Measurements from ENCODE around the gene FBLN1. TPM values are rescaled to one million over a fixed set of nuclear protein-coding genes. Genes with fewer than 3 reads are reported as not detected.
"Not testable (repeated sequence)": the region's sequence is repeated elsewhere in the genome, so short reads cannot be mapped to it uniquely, and the experiment has no call there.

The FBLN1 gene
- total RNA-seq, 1 donor from 2014 or later: 93.3 TPM

DNA sequence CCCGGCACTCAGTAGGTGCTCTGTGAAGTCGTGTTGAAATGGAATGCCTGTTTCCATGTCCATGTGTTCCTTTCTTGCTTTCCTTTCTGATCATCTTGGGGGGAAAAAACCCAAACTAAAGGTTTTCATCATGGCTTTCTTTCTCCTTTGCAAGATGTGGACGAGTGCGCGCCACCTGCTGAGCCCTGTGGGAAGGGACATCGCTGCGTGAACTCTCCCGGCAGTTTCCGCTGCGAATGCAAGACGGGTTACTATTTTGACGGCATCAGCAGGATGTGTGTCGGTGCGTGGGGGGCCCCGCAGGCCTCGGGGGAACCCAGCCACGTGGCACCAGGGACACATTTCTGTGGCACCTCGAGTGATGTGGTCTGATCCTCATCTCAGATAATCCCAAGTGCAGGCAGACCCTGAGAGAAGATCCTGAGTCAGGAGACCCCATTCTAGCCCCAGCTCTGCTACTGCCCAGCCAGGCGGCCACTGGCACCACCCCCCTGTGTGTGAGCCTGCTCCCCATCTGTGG is 39.4 kb downstream of the FBLN1 start:
- ATAC-seq (no peak), DNase-seq (no peak)
- intact Hi-C loops (cut with micrococcal nuclease): no loop called here

DNA sequence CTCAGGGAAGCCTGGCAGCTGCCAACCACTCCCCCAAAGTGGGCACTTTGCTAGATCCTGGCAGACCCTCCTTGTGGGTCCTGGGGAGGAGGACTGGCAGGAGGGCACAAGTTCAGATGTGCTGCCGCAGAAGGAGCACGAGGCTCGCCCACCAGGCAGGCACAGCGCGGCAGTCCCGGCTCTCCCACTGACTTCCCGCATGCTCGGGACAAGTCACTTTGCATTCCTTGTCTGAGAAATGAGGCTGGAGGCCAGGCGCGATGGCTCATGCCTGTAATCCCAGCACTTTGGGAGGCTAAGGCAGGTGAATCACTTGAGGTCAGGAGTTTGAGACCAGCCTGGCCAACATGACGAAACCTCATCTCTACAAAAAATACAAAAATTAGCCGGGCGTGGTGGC is 40.1 kb downstream of the FBLN1 start:
- DNase-seq; ATAC-seq; intact Hi-C loops (cut with micrococcal nuclease): not testable (repeated sequence)

DNA sequence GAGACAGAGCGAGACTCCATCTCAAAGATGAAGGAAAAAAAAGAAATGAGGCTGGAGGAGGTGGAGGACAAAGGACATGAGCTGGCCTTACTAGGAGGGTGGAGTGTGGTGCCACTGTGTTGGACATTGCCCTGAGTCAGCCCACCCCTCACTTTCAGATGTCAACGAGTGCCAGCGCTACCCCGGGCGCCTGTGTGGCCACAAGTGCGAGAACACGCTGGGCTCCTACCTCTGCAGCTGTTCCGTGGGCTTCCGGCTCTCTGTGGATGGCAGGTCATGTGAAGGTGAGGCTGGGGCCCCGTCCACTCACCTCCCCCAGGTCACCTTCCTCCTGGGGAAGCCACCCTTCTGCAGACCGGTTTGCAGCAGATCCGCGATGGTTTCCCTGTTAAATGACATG is 40.6 kb downstream of the FBLN1 start:
- intact Hi-C loops (cut with micrococcal nuclease): no loop called here
- DNase-seq (no peak), ATAC-seq (no peak)

DNA sequence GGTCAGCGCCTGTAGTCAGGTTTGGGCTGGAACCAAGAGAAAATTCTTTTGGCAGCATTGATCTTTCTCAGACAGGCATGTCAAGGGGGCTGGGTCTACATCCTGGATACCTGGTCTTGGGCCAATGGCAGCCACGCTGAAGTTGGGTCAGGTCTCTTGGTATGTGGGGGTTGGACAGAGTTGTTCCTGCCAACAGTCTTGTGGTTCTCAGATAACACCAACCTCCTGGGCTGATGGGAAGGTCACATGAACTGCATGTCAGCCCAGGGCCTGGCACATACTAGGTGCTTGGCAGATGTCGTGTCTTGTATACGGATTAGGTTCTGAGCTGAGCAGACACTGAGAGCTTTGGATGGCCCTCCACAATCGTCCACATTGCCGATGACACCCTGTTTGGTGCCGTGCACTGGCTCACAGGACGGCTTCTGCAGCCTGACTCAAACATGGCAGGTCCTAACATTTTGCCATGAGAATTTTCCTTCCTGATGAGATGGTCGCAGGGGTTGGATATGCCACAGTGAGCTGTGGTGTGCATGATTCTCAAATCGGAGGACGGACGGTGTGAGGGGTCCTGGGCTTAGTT is 42.0 kb downstream of the FBLN1 start:
- peak; percentile 62 for DNase-seq
- peak; percentile 78 for ATAC-seq
- intact Hi-C loops (cut with micrococcal nuclease): no loop called here

DNA sequence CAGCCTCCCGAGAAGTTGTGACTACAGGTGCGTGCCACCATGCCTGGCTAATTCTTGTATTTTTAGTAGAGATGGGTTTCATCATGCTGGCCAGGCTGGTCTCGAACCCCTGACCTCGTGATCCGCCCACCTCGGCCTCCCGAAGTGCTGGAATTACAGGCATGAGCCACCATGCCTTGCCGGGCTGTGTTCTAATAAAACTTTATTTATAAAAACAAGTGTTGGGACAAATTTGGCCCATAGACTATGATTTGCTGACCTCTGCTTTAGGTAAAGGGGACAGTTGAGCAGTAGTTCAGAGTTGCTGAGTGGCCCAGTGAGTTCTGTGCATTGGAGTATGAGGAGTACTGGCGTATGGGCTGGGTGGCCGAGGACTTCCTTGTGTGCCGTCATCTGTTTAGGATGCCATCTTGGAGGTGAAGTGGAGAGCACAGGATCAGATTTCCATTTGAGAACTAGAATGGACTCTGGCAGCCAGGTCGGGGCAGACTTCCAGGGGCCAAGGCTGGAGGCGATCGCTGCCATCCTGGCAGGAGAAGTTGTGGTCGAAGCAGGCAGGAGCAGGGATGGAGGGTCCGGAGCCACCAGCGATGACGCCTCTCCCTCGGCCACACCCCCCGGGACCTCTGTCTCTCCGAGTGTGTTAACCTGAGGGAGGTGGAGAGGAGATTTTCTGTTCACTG is 43.8 kb downstream of the FBLN1 start:
- DNase-seq (no peak), ATAC-seq (no peak)
- intact Hi-C loops (cut with micrococcal nuclease): no loop called here

DNA sequence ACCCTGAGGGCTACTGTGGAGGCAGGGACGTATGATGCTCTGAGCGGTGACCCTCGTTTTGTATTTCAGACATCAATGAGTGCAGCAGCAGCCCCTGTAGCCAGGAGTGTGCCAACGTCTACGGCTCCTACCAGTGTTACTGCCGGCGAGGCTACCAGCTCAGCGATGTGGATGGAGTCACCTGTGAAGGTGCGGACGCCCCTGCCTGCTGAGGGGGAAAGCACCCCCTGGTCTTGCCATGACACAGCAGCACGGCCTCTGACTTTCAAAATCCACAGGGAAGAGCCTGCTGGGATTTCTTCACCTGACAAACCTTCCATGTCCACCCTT is 44.3 kb downstream of the FBLN1 start:
- intact Hi-C loops (cut with micrococcal nuclease): no loop called here
- DNase-seq (no peak), ATAC-seq (no peak)

DNA sequence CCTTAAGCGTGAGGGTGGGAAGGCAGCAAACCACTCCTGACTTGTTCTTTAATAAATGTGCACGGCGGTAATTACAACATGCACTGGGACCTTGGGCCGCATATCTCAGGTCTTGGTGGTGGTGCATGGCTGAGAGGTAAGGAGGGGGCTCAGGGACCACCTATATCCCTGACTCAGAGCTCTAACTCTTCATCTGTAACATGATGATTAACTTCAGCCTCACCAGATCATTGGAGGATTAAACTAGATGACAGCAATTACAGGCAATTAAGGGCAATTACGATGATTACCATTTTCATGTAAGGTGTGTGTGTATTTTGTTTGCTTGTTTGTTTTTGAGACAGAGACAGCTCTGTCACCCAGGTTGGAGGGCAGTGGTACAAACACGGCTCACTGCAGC is 45.0 kb downstream of the FBLN1 start:
- intact Hi-C loops (cut with micrococcal nuclease): no loop called here
- no peak for ATAC-seq
- no peak for DNase-seq

DNA sequence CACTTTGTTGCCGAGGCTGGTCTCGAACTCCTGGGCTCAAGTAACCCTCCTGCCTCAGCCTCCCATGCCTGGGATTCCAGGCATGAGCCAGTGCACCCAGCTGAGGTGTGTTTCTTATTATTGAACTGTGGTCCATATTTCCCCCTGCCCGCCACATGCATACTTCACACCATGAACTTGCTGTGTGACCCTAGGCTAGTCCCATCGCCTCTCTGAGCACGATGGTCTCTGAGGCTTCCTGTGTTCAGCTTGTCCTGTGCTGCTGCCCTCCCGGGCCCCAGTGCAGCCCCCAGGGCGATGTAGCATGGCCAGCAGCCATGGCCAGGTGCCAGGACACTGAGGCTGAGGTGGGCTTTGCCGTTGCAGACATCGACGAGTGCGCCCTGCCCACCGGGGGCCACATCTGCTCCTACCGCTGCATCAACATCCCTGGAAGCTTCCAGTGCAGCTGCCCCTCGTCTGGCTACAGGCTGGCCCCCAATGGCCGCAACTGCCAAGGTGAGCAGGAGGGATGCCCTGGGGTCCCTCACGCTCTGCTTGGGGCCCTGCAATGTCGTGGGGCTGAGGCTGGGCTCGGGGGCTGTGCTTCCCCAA is 45.7 kb downstream of the FBLN1 start:
- no peak for DNase-seq
- intact Hi-C loops (cut with micrococcal nuclease): no loop called here
- ATAC-seq: no peak

DNA sequence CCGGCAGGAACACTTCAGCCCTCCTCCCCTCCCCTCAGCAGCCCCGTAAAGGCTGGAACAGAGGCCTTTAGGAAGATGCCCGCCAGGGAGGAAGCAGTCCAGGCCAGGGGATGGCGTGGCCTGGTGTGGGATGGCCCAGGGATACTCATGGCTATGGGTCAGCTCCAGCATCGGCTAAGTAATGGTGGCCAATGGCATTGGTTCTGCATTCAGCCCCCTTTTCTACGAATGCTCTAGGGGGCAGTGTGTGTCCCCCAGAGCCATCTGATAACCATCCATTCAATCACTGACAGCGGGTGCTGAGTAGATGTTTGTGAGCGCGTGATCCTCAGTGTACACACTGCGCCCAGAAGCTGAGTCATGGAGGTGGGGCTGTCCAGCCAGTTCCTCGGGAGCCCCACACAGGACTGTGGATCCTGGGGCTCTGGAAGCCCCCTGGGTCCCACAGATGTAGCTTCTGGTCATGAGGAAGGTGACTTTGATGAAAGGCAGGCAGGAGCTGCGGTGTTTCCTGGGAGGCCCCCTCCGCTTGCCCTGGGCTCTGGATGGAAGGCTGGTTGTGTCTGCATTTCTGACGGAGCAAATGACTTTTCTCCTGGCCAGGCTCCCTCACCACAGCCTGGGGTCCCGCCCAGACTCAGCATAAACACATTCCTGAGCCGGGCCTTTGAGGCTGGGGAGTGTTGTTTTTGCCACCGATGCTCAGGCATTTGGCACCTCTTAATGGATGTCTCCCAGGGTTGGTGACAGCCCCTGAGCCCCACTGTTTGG is 46.5 kb downstream of the FBLN1 start:
- ATAC-seq (peak; percentile 41), DNase-seq (peak; percentile 56)
- intact Hi-C loops (cut with micrococcal nuclease): no loop called here

DNA sequence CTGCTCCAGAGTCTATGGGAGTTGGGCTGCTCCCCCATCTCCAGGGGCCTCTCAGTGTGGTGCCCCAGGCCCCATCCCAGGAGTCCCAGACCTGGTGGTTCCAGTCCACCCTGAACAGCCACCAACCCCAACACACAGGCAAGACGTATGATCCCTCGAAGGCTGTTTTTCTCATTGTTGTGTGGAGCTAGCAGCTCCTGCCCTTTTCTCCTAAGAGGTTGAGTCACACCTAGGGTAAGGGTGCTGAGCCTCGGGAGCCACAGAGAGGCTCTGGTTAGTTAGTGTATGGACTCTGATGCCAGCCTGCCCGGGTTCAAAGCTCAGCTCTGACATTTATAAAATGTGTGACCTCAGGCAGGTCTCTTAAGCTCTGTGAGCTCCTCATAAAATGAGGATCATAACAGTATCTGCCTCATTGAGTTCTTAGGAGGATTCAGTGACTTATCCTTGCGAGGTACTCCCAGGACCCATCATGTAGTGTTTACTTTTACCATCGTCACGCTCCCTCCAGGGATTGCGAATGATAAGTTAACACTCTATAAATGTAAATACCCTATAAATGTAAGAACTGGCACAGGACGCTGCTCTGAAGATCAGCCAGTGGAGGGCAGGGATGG is 47.2 kb downstream of the FBLN1 start:
- intact Hi-C loops (cut with micrococcal nuclease): loop anchor here (5.0 to 10.0 kb wide), 2 partner anchors 113 to 285 kb away; no protein-coding TSS in a partner anchor
- DNase-seq: no peak
- ATAC-seq: no peak

DNA sequence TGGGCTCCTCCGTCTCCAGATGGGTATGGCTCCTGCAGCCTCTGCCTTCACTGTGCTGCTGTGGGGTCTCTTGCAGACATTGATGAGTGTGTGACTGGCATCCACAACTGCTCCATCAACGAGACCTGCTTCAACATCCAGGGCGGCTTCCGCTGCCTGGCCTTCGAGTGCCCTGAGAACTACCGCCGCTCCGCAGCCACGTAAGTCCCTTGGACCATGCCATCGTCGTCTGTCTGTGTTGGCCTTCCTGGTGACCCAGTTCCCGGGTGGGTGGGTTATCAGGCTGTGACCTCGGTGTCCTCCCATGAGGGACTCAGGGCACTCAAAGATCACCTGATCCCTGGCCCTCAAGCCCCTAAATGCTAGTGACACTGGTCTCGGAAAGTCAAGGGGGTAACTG is 47.7 kb downstream of the FBLN1 start:
- no peak for ATAC-seq
- DNase-seq: no peak
- intact Hi-C loops (cut with micrococcal nuclease): loop anchor here (5.0 to 10.0 kb wide), 2 partner anchors 113 to 286 kb away; no protein-coding TSS in a partner anchor

DNA sequence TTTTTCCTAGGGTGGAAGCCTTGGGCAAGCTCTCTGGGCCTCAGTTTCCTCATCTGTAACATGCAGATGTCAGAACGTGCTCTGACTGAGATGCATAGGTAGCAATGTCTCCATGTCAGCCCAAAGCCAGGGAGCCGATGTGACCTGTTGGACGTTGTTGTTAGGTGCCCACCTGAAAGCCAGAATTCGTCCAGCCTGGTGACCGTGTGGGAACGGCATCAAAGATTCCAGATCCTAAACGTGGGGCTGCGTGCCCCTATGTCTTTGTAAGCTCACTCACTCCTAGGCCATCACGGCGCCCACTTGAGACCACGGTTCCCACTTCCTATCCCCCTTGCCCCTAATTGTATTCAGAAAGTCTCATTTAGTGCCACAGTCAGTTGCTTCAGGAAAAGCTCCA is 48.2 kb downstream of the FBLN1 start:
- intact Hi-C loops (cut with micrococcal nuclease): loop anchor here (5.0 to 10.0 kb wide), 2 partner anchors 114 to 286 kb away; no protein-coding TSS in a partner anchor
- no peak for ATAC-seq
- DNase-seq: no peak

DNA sequence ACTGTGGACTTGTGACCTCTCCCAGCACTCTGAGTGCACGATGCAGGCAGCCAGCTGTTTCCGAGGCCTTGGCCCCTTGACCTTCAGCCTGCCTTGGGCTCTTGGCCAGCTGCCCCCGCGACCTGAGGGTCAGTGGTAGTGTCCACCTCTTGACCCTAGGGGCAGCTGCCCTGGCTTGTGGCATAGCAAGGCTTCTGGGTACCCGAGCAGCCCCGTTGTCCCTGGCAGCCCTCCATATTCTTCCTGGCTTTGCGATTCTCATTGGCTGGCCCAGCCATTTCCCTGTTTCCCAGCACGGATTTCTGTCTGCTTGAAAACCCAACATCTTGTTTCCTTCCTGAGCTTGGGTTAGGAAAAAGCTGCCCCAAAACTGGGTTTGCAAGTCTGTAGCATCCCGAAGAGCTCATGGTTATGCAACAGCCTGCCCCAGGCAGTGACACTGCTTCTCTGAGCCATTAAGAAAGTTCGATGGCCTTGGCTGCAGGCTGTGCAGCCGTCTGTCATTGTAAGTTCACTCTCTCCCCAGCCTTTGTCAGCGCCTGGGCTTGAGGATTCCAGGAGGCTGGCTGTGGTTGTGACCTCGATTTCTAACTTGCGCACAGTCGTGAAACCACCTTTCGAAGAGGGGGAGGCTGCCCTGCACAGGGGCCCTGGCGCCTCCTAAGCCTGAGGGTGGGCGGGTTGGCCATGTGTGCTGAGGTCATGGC is 48.8 kb downstream of the FBLN1 start:
- ATAC-seq (peak; percentile 37), DNase-seq (peak; percentile 62)
- intact Hi-C loops (cut with micrococcal nuclease): loop anchor here (5.0 to 10.0 kb wide), 2 partner anchors 114 to 287 kb away; no protein-coding TSS in a partner anchor

DNA sequence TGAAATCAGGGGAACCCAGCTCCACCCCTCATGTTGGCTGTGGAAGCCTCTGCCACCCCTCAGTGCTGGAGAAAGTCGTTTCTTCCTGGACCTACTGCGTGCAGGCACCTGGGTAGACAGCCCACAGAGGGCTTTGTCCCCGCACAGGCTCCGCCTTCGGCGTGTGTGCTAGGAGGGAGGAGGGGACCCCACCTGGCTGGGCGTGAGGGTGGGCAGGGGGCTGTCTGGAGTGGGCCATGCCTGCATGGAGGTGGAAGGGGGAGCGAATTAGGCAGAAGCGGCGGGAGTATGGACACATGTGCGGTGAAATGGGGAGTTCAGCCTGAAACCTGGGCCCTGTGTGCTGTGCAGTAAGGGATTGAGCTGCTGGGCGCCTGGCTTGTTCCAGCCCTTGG is 49.3 kb downstream of the FBLN1 start:
- DNase-seq (no peak), ATAC-seq (peak; percentile 9)
- intact Hi-C loops (cut with micrococcal nuclease): loop anchor here (5.0 to 10.0 kb wide), 2 partner anchors 115 to 287 kb away; no protein-coding TSS in a partner anchor

DNA sequence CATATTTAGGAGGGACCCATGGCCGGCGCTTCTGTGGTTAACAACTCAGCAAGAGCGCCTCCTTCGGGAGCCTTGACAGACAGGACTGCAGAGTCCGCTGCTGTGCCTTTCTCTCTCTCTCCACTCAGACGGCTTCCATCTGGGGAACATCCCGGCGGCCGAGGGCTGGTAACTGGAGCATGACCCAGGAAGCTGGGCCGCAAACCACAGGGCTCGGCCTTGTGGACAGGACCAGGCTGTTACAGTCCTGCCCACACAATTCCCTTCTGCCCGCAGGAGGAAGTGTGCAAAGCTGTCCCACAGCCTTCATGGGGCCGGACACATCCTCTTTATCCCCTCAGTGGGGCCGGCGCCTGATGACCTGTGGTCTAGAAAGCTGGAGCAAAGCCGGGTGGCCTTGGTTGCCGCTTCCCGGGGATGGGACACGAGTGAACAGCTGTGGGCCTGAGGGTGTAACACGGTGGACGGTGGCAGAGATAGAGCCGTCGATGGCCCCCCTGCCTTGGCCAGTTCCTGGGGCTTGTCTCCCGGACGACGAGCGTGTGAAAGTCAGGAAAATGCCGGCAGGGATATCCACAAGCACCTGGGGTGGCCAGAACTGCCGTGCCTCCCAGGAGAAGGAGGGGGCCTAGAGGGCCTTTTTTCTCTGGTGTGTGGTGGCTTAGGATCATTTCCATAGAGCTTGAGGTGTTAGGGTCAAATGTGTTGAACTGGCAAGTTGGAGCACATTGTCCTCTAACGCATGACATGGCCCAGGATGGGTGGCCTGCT is 50.1 kb downstream of the FBLN1 start:
- intact Hi-C loops (cut with micrococcal nuclease): loop anchor here (5.0 to 10.0 kb wide), 2 partner anchors 115 to 288 kb away; no protein-coding TSS in a partner anchor
- DNase-seq (peak; percentile 84), ATAC-seq (peak; percentile 75)

DNA sequence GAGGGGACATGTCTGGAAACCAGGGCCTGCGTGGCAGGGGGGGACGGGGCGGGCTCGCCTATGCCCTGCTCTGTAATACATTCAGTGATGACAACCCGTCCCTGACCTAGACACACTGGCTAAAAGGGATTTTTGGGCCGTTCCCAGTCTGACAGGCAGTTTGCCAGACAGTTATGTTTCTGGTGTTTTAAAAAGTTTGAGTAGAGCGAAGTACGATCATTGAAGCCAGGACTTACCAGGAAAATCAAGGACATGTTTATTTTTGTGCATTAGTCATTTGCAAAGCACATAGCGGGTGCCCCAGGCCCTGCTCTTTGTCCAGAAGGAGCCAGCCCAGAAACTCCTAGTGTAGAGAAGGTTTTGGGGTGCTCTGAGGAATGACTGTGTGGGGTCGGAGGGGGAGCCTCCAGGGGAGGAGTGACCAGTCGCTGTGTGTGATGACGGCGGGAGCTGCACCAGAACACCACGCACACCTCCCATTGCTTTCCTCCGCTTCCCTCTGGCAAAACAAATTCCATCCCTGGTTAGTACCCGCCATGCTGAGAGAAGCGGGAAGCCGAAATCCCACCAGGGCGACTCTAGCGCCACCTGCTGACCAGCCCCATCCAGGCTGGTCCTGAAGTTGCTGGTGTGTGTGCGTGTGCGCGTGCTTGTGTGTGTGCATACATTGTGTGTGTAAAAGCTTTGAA is 50.8 kb downstream of the FBLN1 start:
- peak; percentile 87 for DNase-seq
- intact Hi-C loops (cut with micrococcal nuclease): loop anchor here (5.0 to 10.0 kb wide), 2 partner anchors 116 to 289 kb away; no protein-coding TSS in a partner anchor
- peak; percentile 57 for ATAC-seq

DNA sequence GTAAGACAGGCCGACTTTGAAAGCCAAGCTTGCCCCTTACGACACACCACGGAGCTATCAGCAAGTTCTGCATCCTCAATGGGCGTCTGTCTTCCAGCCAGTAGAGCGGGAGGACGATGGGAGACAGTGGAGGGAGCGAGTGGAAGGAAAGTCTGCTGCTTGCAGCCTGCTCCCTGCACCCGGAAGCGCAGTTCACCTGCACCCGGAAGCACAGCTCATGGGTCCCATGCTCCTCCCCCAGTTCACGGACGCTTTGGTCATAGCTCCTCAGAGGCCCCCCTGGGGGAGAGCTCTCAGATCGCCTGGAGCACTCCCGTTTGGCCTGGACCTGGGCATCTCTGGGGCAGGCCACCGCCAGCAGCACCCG is 51.3 kb downstream of the FBLN1 start:
- ATAC-seq (no peak), DNase-seq (no peak)
- intact Hi-C loops (cut with micrococcal nuclease): loop anchor here (5.0 to 10.0 kb wide), 2 partner anchors 117 to 289 kb away; no protein-coding TSS in a partner anchor

Data from left ventricle myocardium superior (tissue), 1 donor.